ENCODE measurements around the gene RBMY1F. TPM values are rescaled to one million over a fixed set of nuclear protein-coding genes. Genes with fewer than 3 reads are reported as not detected.
"Not testable (repeated sequence)": the region's sequence is repeated elsewhere in the genome, so short reads cannot be mapped to it uniquely, and the experiment has no call there.

RBMY1F gene
- total RNA-seq: not detected
- not detected for polyA plus RNA-seq

- ATAC-seq; H3K9me3 ChIP-seq; FAIRE-seq; H3K4me1 ChIP-seq; H3K36me3 ChIP-seq; H3K27me3 ChIP-seq; intact Hi-C loops (cut with DNase I); H3K27ac ChIP-seq; H3K4me3 ChIP-seq; DNase-seq: not testable (repeated sequence)
- no CpG with 5 or more reads among the region's 31 CpGs for WGBS, 2 donors
Measured at GRCh38 chrY:22182823-22183222, at the start of gene RBMY1F. Gene RBMY1F, minus strand, starts transcription at chrY:22182923. Its CDS starts 1,954 bp downstream, at chrY:22180969.

GRCh38 chrY:22151144-22151543, 31.6 kb downstream of the RBMY1F start:
- H3K4me1 ChIP-seq; H3K9me3 ChIP-seq; intact Hi-C loops (cut with DNase I); H3K27ac ChIP-seq; ATAC-seq; DNase-seq; H3K4me3 ChIP-seq; FAIRE-seq; H3K36me3 ChIP-seq; H3K27me3 ChIP-seq: not testable (repeated sequence)
- WGBS, 2 donors: no CpG with 5 or more reads among the region's 4 CpGs

GRCh38 chrY:22141011-22141695, 41.6 kb downstream of the RBMY1F start:
- ATAC-seq; FAIRE-seq; H3K9me3 ChIP-seq; H3K36me3 ChIP-seq; H3K27me3 ChIP-seq; intact Hi-C loops (cut with DNase I); H3K27ac ChIP-seq; H3K4me3 ChIP-seq; DNase-seq; H3K4me1 ChIP-seq: not testable (repeated sequence)
- no CpG with 5 or more reads among the region's 8 CpGs for WGBS, 2 donors

GRCh38 chrY:22134719-22135118, 48.0 kb downstream of the RBMY1F start:
- H3K4me3 ChIP-seq; H3K27ac ChIP-seq; DNase-seq; H3K36me3 ChIP-seq; intact Hi-C loops (cut with DNase I); H3K9me3 ChIP-seq; H3K27me3 ChIP-seq; ATAC-seq; H3K4me1 ChIP-seq; FAIRE-seq: not testable (repeated sequence)
- WGBS, 2 donors: no CpG with 5 or more reads among the region's 3 CpGs

GRCh38 chrY:22130494-22130893, 52.2 kb downstream of the RBMY1F start:
- H3K27ac ChIP-seq, FAIRE-seq: not testable (repeated sequence)

More at GRCh38 chrY:22130494-22130893, 52.2 kb downstream of the RBMY1F start:
- H3K36me3 ChIP-seq; H3K4me3 ChIP-seq; H3K9me3 ChIP-seq; intact Hi-C loops (cut with DNase I); H3K27me3 ChIP-seq; H3K4me1 ChIP-seq; ATAC-seq; DNase-seq: not testable (repeated sequence)
- no CpG with 5 or more reads among the region's 8 CpGs for WGBS, 2 donors

Other genes with a start within 250 kb of the RBMY1F start
- gene RBMY1J, start 220.5 kb upstream of the RBMY1F start, total RNA-seq: not detected
- gene RBMY1J, start 220.5 kb upstream of the RBMY1F start, polyA plus RNA-seq: not detected